Measurements from ENCODE around the gene SEMA5B.

GRCh38 chr3:122961146-122961545, 66.4 kb downstream of the SEMA5B start:
- TF ChIP-seq, protein P1, sequence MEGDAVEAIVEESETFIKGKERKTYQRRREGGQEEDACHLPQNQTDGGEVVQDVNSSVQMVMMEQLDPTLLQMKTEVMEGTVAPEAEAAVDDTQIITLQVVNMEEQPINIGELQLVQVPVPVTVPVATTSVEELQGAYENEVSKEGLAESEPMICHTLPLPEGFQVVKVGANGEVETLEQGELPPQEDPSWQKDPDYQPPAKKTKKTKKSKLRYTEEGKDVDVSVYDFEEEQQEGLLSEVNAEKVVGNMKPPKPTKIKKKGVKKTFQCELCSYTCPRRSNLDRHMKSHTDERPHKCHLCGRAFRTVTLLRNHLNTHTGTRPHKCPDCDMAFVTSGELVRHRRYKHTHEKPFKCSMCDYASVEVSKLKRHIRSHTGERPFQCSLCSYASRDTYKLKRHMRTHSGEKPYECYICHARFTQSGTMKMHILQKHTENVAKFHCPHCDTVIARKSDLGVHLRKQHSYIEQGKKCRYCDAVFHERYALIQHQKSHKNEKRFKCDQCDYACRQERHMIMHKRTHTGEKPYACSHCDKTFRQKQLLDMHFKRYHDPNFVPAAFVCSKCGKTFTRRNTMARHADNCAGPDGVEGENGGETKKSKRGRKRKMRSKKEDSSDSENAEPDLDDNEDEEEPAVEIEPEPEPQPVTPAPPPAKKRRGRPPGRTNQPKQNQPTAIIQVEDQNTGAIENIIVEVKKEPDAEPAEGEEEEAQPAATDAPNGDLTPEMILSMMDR (IDR thresholded peaks at IDR 0.05; ENCODE audit: insufficient read depth, low read depth, low read length): no peak
- TF ChIP-seq EZH2 (IDR thresholded peaks at IDR 0.05; ENCODE audit: insufficient read depth, low read length): no peak
